ENCODE measurements around the gene PRDM16.

Gene PRDM16

GRCh38 chr1:3101124-3101939 lies 32.3 kb downstream of the PRDM16 start:
- DNase-seq (ENCODE audit: extremely low read depth in 1 of 2, low read depth in 1 of 2), result no peak

GRCh38 chr1:3102641-3103040 lies 33.6 kb downstream of the PRDM16 start:
- no peak for DNase-seq (ENCODE audit: extremely low read depth in 1 of 2, low read depth in 1 of 2)

- DNase-seq (ENCODE audit: extremely low read depth in 1 of 2, low read depth in 1 of 2), result no peak
These were observed 35.1 kb downstream of the PRDM16 start for GRCh38 chr1:3103967-3104677.

GRCh38 chr1:3105167-3105863 lies 36.3 kb downstream of the PRDM16 start:
- no peak for DNase-seq (ENCODE audit: extremely low read depth in 1 of 2, low read depth in 1 of 2)

GRCh38 chr1:3106216-3106615 lies 37.2 kb downstream of the PRDM16 start:
- no peak for DNase-seq (ENCODE audit: extremely low read depth in 1 of 2, low read depth in 1 of 2)

GRCh38 chr1:3107201-3107600 lies 38.2 kb downstream of the PRDM16 start:
- DNase-seq (ENCODE audit: extremely low read depth in 1 of 2, low read depth in 1 of 2), result no peak

- DNase-seq (ENCODE audit: extremely low read depth in 1 of 2, low read depth in 1 of 2), result no peak
These were observed 40.4 kb downstream of the PRDM16 start for GRCh38 chr1:3109355-3109754.

GRCh38 chr1:3111348-3112021 lies 42.5 kb downstream of the PRDM16 start:
- no peak for DNase-seq (ENCODE audit: extremely low read depth in 1 of 2, low read depth in 1 of 2)

GRCh38 chr1:3112526-3112925 lies 43.5 kb downstream of the PRDM16 start:
- DNase-seq (ENCODE audit: extremely low read depth in 1 of 2, low read depth in 1 of 2), result no peak

- DNase-seq (ENCODE audit: extremely low read depth in 1 of 2, low read depth in 1 of 2), result no peak
These were observed 44.2 kb downstream of the PRDM16 start for GRCh38 chr1:3113047-3113740.

- no peak for DNase-seq (ENCODE audit: extremely low read depth in 1 of 2, low read depth in 1 of 2)
These were observed 44.7 kb downstream of the PRDM16 start for GRCh38 chr1:3113741-3114056.

- DNase-seq (ENCODE audit: extremely low read depth in 1 of 2, low read depth in 1 of 2), result no peak
These were observed 45.2 kb downstream of the PRDM16 start for GRCh38 chr1:3114131-3114744.

GRCh38 chr1:3114846-3115245 lies 45.8 kb downstream of the PRDM16 start:
- DNase-seq (ENCODE audit: extremely low read depth in 1 of 2, low read depth in 1 of 2), result no peak

- DNase-seq (ENCODE audit: extremely low read depth in 1 of 2, low read depth in 1 of 2), result no peak
These were observed 46.5 kb downstream of the PRDM16 start for GRCh38 chr1:3115275-3116149.

- no peak for DNase-seq (ENCODE audit: extremely low read depth in 1 of 2, low read depth in 1 of 2)
These were observed 47.1 kb downstream of the PRDM16 start for GRCh38 chr1:3116150-3116510.

- no peak for DNase-seq (ENCODE audit: extremely low read depth in 1 of 2, low read depth in 1 of 2)
These were observed 47.6 kb downstream of the PRDM16 start for GRCh38 chr1:3116560-3116959.

- DNase-seq (ENCODE audit: extremely low read depth in 1 of 2, low read depth in 1 of 2), result no peak
These were observed 48.9 kb downstream of the PRDM16 start for GRCh38 chr1:3117879-3118278.

- no peak for DNase-seq (ENCODE audit: extremely low read depth in 1 of 2, low read depth in 1 of 2)
These were observed 50.1 kb downstream of the PRDM16 start for GRCh38 chr1:3119061-3119460.

- no peak for DNase-seq (ENCODE audit: extremely low read depth in 1 of 2, low read depth in 1 of 2)
These were observed 50.7 kb downstream of the PRDM16 start for GRCh38 chr1:3119725-3120124.

Measured in activated CD8-positive, alpha-beta memory T cell treated with anti-CD3 and anti-CD28 coated beads for 1 hour (primary cell).